ENCODE results near the gene PLEKHA6.

The PLEKHA6 gene

GRCh38 chr1:204227996-204228785 is 131.5 kb downstream of the PLEKHA6 start:
- DNase-seq: no peak

DNA sequence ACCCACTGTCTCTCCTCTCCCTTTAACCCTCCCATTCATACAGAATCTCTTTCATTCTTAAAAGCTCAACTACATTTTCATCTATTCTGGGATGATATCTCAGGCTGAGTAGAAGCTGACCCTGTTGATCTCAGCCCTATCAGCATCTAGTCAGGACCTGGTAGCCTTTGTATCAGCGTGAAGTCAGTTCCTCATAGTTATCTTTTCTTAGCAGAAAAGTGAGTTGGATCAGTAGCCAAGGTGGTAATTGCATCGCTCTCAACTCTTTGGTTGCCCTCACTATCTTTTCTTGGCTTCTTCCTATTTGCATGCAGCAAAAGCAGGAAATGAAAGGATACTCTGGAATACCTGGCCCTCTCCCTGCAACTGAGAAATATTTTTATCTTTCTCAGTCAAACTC is 132.4 kb downstream of the PLEKHA6 start:
- no peak for DNase-seq

- no peak for DNase-seq
Measured at GRCh38 chr1:204225841-204226735, 133.6 kb downstream of the PLEKHA6 start.

- no peak for DNase-seq
Measured at GRCh38 chr1:204224655-204225054, 135.1 kb downstream of the PLEKHA6 start.

- no peak for DNase-seq
Measured at GRCh38 chr1:204223129-204223860, 136.4 kb downstream of the PLEKHA6 start.

- DNase-seq: no peak
Measured at GRCh38 chr1:204222764-204223055, 137.0 kb downstream of the PLEKHA6 start.

DNA sequence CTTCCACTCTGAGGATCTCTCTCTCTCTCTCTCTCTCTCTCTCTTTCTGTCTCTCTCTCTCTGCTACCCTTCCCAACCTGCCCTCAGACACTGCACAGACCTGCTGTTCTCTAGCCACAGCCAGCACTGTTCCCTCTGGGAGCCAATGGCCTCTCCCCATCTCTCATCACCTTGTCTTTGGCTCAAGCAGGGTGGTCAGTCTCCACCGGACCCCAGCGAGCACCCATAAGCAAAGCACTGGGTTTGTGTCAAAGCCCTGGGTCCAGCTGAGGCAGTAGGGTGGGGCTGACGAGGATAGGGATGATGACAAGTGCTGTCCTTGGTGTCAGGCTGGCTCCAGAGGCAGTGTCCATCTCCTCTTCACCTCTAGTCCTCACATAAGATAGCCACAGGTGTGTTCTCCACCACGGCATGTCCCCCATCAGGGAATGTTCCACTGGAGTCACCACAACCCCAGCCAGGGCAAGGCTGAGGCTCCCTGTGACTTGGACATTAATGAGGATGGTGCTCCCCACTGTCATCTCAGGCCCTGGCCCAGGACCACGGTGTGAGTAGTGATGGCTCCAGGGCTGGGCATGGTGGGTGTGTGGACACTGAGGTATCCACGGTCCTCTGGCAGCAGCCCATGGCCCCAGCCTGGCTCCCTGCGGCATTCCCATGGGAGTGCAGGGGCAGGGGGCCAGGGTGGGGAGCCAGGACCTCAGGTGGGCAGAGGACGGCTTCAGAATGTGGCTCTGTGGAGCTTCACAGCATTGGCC is 137.5 kb downstream of the PLEKHA6 start:
- DNase-seq: no peak

DNA sequence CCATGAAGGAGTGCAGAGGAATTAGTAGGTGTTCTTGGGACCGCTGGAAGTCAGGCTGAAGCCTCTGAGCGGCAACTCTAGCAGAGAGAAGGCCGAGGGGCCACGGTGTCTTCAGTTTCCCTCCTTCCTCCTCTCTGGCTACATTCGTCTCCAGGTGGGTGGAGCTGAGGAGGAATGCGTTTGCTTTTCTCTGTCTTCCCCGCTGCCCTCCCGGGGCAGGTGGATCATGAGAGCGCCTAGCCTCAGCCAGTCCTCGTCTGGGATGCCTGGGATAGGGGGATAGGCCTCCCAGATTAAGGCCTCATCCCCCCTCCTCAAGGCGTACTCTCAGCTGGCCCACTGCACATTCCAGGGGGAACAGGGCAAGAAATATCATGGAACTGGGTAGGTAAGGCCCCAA is 138.5 kb downstream of the PLEKHA6 start:
- no peak for DNase-seq

DNA sequence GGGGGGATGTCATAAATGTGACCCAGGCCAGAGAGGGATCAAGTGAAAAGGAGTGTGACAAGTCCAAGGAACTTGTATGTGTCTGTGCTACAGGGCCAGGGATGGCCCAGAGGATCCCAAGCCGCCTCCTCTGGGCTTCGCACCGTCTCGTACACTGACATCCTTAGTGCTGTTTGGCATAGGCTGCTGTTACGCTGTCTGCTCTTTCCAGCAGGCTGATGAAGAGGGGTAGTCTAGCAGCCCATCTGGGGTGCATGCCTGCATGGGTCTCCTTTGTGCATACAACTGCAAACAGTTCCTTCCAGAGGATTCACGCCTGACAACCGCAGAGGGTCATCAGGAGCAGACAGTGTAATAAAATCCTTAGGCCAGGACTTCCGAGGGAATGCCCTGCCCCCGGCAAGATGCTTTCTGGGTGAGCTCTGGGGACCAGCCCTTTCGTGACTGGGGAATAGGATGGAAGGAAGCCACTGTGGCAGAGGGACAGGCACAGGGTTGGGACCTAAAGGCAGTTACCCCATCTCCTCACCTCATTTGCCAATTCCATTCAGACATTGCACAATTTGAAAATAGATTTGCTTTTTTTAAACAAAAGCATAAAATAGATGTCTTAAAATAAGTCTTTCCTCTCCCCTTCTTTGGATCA is 139.6 kb downstream of the PLEKHA6 start:
- no peak for DNase-seq

DNA sequence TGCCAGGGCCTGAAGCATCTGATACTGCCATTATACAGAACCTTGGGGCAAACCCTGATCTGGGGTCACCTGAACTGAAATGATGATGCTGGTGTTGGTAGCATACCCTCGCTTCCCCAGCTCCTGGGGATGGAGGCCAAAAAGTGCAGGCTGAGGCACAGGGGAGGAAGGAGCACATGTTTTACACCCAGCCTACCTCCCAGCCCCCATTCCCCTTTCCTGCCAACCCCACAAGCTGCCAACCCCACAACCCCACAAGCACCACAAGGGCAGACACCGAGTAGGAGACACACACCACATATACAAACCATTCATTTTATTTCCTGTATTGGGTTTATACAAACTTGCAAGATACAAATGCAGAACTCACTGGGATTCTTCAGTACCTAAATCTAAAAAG is 141.2 kb downstream of the PLEKHA6 start:
- DNase-seq: no peak

DNA sequence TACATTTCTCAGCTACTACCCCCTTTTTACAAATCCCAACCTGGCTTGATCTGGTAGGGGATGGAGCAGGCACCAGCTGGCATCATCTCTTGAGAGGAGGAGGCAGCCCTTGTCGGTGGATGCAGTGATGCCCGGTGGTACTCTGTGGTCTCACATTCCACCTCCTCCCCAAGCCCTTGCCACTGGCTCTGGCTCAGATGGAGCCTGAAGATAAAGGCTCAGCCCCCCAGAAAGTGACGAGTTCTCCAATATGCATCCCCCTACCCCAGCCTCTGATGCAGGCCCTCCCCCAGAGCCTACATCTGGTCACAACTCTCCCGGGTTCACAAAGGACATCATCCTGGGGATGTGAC is 142.1 kb downstream of the PLEKHA6 start:
- no peak for DNase-seq

GRCh38 chr1:204216880-204217647 is 142.7 kb downstream of the PLEKHA6 start:
- DNase-seq: no peak

DNA sequence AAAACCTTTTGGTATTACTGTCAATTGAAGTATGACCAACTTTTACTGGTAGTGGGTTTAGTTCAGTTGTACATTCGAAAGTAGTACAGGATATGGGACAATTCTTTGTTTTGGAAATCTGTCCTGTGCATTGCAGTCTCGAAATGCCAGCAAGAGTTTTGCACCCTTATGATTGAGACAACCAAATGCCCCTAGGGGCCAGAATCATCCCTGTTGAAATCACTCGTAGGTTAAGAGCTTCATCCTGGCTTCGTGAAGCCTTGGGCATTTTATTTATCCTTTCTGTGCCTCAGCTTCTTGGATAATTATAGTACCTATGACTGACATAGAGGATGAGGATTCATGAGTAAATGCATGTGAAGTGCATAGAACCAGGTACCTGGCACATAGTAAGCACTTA is 143.5 kb downstream of the PLEKHA6 start:
- DNase-seq: no peak

DNA sequence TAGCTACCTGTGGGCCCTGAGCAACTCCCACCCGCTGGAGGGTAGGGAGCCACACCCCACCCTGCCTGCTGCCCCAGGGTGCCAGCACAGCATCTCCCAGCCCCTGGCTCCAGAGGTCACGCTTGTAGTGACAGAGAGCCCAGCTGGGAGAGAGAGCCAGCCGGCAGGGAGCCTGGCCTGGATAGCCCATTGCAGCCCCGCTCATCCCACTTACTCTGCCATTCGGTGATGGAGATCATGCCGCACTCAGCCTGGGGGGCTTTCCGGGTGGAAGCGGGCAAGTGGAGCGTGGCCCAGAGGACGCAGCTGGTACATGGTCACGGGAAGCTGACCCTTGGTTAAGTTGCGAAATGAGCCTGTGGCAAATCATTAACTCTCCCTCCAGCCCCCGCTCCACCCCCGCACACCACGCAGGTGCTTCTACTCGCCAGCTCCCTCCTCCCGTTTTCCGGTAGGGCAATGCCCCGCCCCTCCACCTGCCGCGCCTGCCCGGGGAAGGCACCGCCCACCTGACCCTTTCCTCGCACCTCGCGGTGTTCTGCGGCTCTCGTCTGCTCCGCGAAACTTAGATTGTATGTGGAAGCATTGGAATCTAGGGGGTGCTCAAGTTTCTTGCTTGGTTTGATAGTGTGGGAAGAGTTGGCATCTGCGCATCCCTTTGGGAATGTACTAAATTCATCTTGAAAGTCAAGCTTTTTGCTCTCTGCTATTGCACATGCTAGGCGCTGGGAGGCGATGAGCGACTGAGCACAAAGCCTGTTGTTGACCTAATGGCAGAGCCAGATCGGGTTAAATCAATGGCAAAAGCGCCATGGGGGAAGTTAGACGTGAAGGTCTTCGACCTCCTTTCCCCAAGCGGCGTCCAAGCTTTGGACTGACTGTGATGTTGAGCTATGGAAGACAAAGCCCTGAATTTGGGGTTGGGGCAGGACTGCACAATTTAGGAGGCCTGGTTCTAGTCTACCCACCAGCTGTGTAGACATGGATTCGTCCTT is 145.8 kb downstream of the PLEKHA6 start, which contains the start of gene GOLT1A:
GOLT1A (minus strand) TSS at position 321 of the 995 bp plus-strand sequence; CDS start at position 239, 82 bp downstream.
- DNase-seq: peak; percentile 23

GRCh38 chr1:204212715-204213114 is 147.0 kb downstream of the PLEKHA6 start:
- no peak for DNase-seq

- DNase-seq: no peak
Measured at GRCh38 chr1:204211046-204211445, 148.7 kb downstream of the PLEKHA6 start.

DNA sequence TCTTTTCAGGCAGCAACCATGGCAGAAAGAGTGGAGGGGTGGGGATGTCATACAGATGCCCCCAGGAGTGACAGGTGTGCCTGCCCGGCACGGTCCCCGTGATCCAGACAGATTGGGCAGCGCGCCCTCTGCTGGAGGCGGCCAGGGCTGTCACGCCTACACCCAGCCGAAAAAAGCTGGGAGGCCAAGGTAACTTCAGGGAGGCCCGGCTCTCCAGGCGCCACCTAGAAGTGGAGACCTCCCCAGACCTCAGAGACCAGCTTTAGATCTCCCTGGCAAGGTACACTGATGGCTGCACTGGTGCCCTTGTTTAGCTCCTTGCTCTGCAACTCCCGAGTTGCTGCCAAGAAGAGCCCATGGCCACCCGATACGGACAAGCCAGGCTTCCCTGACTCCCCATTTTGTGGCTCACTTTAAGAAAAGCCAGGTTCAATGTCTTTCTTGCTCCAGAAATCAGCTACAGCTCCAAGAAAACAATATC is 152.6 kb downstream of the PLEKHA6 start:
- DNase-seq: peak; percentile 66

- no peak for DNase-seq
Measured at GRCh38 chr1:204206121-204206520, 153.6 kb downstream of the PLEKHA6 start.

- DNase-seq: no peak
Measured at GRCh38 chr1:204205486-204205885, 154.2 kb downstream of the PLEKHA6 start.

- no peak for DNase-seq
Measured at GRCh38 chr1:204204944-204205343, 154.8 kb downstream of the PLEKHA6 start.

All from activated T-cell treated with anti-CD3 and anti-CD28 coated beads for 4 hours (primary cell).